ENCODE data around the gene MFNG.

- TF ChIP-seq POLR2A (IDR thresholded peaks at IDR 0.05; ENCODE audit: extremely low read depth, insufficient read length) (no peak), CTCF (IDR thresholded peaks at IDR 0.05; ENCODE audit: low read depth, low read length) (no peak)
Observed at GRCh38 chr22:37529652-37530345, 43.6 kb upstream of the MFNG start.

Data from NB4 (cell line).